Measurements from ENCODE around the gene PDE4A. TPM values are rescaled to one million over a fixed set of nuclear protein-coding genes. Genes with fewer than 3 reads are reported as not detected.

Gene PDE4A
- total RNA-seq (2022; extraction: Qiagen RNA extraction), result 3.8 to 5.4 TPM (median 4.9 TPM) in 5 replicates

DNA sequence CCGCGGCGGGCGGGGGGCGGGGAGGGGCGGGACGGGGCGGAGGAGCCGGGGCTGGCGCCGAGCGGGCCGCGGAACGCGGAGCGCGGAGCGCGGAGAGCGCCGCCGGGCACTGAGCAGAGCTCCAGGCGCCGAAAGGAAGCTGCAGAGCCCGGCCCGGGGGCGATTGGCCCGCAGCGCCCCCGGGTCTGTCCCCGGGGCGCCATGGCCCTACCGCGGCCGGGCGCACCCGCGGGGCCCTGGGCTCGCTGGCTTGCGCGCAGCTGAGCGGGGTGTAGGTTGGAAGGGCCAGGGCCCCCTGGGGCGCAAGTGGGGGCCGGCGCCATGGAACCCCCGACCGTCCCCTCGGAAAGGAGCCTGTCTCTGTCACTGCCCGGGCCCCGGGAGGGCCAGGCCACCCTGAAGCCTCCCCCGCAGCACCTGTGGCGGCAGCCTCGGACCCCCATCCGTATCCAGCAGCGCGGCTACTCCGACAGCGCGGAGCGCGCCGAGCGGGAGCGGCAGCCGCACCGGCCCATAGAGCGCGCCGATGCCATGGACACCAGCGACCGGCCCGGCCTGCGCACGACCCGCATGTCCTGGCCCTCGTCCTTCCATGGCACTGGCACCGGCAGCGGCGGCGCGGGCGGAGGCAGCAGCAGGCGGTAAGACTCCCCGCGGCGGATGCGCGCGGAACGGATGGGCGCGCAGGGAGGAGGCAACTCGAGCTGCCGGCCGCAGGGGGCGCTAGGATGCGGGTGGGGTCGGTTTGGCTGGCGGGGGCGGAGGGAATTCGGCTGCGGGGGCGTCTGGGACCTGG is at the start of gene PDE4A:
PDE4A (plus strand) TSS at position 95 of the 796 bp plus-strand sequence; CDS start at position 322, 227 bp downstream.

DNA sequence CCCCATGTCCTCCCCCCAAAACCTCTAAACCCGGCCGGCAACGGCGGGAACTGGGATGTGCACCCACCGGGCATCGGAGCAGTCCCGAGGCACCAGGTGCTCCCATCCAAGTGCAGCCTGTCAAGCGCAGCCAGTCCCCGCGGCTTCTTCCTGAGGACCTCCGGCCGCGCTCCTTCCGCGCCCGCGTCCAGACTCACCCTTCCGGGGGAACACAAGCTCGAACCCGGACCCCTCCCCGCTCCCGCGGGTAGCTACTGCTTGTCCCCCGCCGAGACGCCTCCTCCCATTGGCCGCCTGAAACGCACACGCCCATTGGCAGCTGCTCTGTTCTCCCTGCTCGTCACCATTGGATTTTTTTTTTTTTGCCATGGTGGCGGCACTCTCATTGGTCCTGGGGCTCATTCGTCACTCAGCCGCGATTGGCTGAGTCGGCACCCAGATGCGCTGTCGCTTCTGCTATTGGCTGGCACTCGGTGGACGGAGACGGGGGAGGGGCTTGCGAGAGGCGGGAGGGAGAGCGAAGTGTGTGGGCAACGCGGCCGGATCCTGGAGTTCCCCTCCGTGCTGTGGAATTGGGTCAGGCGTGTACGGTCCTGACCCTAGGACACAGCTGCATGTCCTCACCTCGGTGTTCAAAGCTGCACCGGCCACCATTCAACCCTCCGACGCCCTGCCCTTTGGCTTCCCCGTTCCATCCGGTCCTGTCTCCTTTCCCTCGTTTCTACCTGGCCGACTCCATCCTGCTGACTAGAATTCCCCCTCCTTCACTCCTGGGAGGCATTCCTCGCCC is 39.8 kb upstream of the PDE4A start, which contains the start of gene TYK2:
TYK2 (minus strand) TSS at position 260 of the 790 bp plus-strand sequence. CDS start 2,166 bp downstream, outside the sequence.

DNA sequence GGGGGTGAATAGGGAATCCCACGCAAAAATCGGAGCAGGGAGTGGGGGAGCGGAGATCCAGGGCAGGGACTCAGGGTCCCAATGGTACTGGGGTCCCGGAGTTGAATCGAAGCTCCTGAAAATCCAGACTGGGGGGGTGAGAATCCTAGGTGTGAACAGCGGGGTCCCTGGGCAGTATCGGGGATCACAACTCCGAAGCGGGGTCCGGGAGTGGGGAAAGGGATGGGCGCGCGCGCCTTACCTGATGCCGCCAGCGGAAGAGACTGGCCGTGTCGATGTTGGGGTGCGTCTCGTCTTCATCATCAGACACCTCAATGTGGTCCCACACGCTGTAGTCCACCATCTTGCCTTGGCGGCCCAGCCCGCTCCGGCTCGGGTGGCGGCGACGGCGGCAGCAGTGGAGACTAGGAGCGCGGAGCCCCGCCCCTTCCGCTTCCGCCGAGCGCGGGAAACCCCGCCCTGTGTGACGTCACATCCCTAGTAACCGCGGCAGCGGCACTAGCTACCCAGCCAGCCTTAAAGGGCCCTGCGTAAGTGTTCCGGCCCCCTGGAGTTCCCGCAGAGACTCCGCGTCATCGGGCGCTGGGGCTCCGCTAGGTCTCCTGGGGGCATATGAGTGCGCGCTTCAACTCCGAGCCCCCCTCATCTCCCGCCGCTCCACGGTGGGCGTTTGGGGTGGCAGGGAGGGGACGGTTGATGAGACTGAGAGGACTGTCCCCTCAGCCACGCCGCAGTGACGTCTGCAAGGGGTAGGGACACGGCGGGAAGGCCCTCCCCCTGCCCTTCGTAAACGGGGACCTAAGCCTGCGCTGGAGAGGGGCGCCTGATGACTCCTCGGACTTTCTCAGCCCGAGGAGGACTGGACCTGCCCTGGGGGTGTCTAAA is 17.0 kb upstream of the PDE4A start, which contains the start of gene CDC37:
CDC37 (minus strand) TSS at position 406 of the 885 bp plus-strand sequence; CDS start at position 343, 63 bp downstream.

DNA sequence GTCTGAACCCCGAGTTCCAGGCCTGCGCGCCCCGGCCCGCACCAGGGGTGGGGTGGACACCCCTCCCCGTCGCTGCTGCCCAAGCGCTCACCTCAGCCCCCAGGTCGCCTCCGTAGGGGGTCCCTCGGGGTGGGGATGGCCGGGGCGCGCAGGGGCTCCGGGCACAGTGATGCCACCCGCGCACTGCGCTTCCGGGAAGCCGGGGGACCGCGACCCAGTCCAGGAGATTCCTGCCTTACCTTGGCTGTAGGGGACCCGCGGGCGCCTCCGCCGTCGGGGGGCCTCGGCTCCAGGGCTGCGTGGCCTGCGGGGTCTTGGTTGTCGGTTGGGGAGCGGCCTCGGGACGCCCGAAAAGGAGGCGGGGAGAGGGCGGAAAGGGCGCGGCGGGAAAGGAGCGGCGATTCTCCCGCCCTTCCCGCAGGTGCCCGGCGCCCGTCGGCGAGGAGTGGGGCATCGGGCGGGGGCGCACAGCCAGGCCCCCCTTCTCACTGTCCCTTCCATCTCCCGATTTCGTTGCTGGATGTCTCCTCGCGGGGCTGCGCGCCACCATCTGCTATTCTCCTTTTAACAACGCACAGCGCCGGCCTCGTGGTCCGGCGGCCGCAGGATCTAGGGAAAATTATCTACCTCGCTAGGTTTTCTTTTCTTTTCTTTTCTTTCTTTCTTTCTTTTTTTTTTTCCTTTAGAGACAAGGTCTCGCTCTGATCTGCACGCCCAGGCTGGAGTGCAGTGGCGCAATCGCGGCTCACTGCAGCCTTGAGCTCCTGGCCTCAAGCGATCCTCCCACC is 82.9 kb downstream of the PDE4A start, which contains the start of gene KEAP1:
KEAP1 (minus strand) TSS at position 355 of the 788 bp plus-strand sequence. CDS start 3,323 bp downstream, outside the sequence.

DNA sequence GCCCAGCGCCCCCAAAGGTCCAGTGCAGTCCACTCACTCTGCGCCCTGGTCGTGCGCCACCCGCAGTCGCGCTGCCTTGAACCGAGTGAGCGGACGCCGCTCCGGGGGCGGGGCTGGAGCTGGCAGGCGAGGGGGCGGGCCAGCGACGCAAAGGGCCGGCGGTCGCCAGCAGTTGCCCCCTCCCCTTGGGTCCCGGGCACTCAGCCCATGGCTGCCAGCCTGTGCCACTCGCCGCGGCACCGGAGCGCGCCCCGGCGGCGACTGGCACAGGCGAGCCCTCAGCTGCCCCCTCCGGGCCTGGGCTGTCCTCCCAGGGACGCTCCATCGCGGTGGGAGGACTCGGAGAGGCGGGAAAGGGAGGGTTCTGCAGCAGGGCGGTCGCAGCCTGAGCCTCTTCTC is 97.0 kb downstream of the PDE4A start, which contains the start of gene S1PR5:
S1PR5 (minus strand) TSS at position 87 of the 399 bp plus-strand sequence. CDS start 2,436 bp downstream, outside the sequence.

Other genes with a start within 250 kb of the PDE4A start
- gene DNMT1, start 225.6 kb upstream of the PDE4A start, total RNA-seq (2022; extraction: Qiagen RNA extraction), result 58.2 to 74.6 TPM (median 66.3 TPM) in 5 replicates
- 0.75 to 1.1 TPM (median 0.96 TPM) in 5 replicates for gene S1PR2, start 189.2 kb upstream of the PDE4A start, total RNA-seq (2022; extraction: Qiagen RNA extraction)
- 55.9 to 85.2 TPM (median 78.8 TPM) in 5 replicates for gene MRPL4, start 168.3 kb upstream of the PDE4A start, total RNA-seq (2022; extraction: Qiagen RNA extraction)
- gene ICAM1, start 149.4 kb upstream of the PDE4A start, total RNA-seq (2022; extraction: Qiagen RNA extraction), result 2.8 to 6.5 TPM (median 5.1 TPM) in 5 replicates
- gene ICAM4, start 133.6 kb upstream of the PDE4A start, total RNA-seq (2022; extraction: Qiagen RNA extraction), result 0.12 to 0.25 TPM (median 0.14 TPM) in 3 of 5 replicates, not detected in the others
- gene ICAM5, start 130.6 kb upstream of the PDE4A start, total RNA-seq (2022; extraction: Qiagen RNA extraction), result 0.47 to 1.3 TPM (median 1.0 TPM) in 5 replicates
- gene ZGLP1, start 110.7 kb upstream of the PDE4A start, total RNA-seq (2022; extraction: Qiagen RNA extraction), result 1.4 to 3.2 TPM (median 2.3 TPM) in 5 replicates
- gene FDX2, start 104.5 kb upstream of the PDE4A start, total RNA-seq (2022; extraction: Qiagen RNA extraction), result 25.9 to 41.7 TPM (median 33.8 TPM) in 5 replicates
- gene RAVER1, start 87.0 kb upstream of the PDE4A start, total RNA-seq (2022; extraction: Qiagen RNA extraction), result 21.7 to 31.3 TPM (median 28.9 TPM) in 5 replicates
- 7.2 to 11.0 TPM (median 8.8 TPM) in 5 replicates for gene ICAM3, start 80.9 kb upstream of the PDE4A start, total RNA-seq (2022; extraction: Qiagen RNA extraction)
- 27.3 to 52.9 TPM (median 43.9 TPM) in 5 replicates for gene TYK2, start 40.0 kb upstream of the PDE4A start, total RNA-seq (2022; extraction: Qiagen RNA extraction)
- gene CDC37, start 17.0 kb upstream of the PDE4A start, total RNA-seq (2022; extraction: Qiagen RNA extraction), result 159 to 201 TPM (median 189 TPM) in 5 replicates
- 51.2 to 65.8 TPM (median 62.5 TPM) in 5 replicates for gene KEAP1, start 82.8 kb downstream of the PDE4A start, total RNA-seq (2022; extraction: Qiagen RNA extraction)
- gene S1PR5, start 96.9 kb downstream of the PDE4A start, total RNA-seq (2022; extraction: Qiagen RNA extraction), result 1.5 to 2.5 TPM (median 2.1 TPM) in 5 replicates
- gene ATG4D, start 123.4 kb downstream of the PDE4A start, total RNA-seq (2022; extraction: Qiagen RNA extraction), result 15.1 to 22.7 TPM (median 21.9 TPM) in 5 replicates
- 15.1 to 18.2 TPM (median 17.5 TPM) in 5 replicates for gene KRI1, start 145.5 kb downstream of the PDE4A start, total RNA-seq (2022; extraction: Qiagen RNA extraction)
- gene CDKN2D, start 148.4 kb downstream of the PDE4A start, total RNA-seq (2022; extraction: Qiagen RNA extraction), result 4.7 to 7.2 TPM (median 7.0 TPM) in 5 replicates
- gene AP1M2, start 166.8 kb downstream of the PDE4A start, total RNA-seq (2022; extraction: Qiagen RNA extraction), result 27.7 to 55.1 TPM (median 44.5 TPM) in 5 replicates
- 5.8 to 9.3 TPM (median 6.8 TPM) in 5 replicates for gene SLC44A2, start 205.0 kb downstream of the PDE4A start, total RNA-seq (2022; extraction: Qiagen RNA extraction)
- 149 to 174 TPM (median 168 TPM) in 5 replicates for gene ILF3, start 233.8 kb downstream of the PDE4A start, total RNA-seq (2022; extraction: Qiagen RNA extraction)

All from A549 treated with CORT108297 at 1 μM for 4 hours (cell line).